HG03103 (cell line): ENCODE results near the gene FOXD4L1.
"Not testable (repeated sequence)": the region's sequence is repeated elsewhere in the genome, so short reads cannot be mapped to it uniquely, and the experiment has no call there.

Source experiments
- ATAC-seq: cut with Tn5 transposase; IDR thresholded peaks from one replicate; pipeline ENCODE4 v1.9.1; 2021; ENCODE audit warnings: low read depth; ENCODE audit not compliant: unreplicated experiment

The FOXD4L1 gene

GRCh38 chr2:113498365-113498764 is at the start of gene FOXD4L1:
Gene FOXD4L1 (plus strand): TSS chr2:113498665. CDS start chr2:113499257, 592 bp downstream.
- ATAC-seq, result not testable (repeated sequence)

- ATAC-seq, result not testable (repeated sequence)
These were observed 32.7 kb upstream of the FOXD4L1 start for GRCh38 chr2:113465770-113466169.

GRCh38 chr2:113476688-113477368 is 21.6 kb upstream of the FOXD4L1 start:
- ATAC-seq, result not testable (repeated sequence)

DNA sequence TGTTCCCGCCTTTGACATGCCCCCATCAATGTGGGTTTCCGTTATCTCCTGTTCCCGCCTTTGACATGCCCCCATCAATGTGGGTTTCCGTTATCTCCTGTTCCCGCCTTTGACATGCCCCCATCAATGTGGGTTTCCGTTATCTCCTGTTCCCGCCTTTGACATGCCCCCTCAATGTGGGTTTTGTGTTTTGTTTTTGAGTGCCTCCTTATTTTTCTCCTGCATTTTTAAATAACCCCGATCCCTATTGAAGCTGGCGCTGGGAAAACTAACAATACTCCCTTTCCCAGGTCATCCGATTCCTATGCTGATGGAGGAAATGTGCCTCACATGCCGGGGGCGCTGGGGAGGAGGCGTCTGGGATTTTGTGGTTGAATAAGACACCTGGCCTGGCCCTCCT is 1.9 kb upstream of the FOXD4L1 start:
- ATAC-seq, result not testable (repeated sequence)

DNA sequence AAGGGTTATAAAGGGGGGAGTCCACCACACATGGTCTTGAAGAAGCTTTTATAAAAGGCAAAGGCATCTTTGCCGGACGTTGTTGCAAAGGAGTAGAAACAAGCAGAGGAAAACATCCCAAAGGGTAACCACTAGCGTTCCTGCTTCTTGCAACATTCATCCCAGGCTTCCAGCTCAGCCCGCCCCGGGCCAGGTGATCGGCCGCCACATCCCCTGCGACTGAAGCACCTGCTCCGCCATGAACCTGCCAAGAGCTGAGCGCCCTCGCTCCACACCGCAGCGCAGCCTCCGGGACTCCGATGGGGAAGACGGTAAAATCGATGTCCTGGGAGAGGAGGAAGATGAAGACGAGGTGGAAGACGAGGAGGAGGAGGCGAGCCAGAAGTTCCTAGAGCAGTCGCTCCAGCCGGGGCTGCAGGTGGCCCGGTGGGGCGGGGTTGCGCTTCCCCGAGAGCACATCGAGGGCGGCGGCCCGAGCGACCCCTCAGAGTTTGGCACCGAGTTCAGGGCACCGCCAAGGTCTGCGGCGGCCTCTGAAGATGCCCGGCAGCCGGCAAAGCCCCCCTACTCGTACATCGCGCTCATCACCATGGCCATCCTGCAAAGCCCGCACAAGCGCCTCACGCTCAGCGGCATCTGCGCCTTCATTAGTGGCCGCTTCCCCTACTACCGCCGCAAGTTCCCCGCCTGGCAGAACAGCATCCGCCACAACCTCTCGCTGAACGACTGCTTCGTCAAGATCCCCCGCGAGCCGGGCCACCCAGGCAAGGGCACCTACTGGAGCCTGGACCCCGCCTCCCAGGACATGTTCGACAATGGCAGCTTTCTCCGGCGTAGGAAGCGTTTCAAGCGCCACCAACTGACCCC is 787 bp downstream of the FOXD4L1 start:
- not testable (repeated sequence) for ATAC-seq

DNA sequence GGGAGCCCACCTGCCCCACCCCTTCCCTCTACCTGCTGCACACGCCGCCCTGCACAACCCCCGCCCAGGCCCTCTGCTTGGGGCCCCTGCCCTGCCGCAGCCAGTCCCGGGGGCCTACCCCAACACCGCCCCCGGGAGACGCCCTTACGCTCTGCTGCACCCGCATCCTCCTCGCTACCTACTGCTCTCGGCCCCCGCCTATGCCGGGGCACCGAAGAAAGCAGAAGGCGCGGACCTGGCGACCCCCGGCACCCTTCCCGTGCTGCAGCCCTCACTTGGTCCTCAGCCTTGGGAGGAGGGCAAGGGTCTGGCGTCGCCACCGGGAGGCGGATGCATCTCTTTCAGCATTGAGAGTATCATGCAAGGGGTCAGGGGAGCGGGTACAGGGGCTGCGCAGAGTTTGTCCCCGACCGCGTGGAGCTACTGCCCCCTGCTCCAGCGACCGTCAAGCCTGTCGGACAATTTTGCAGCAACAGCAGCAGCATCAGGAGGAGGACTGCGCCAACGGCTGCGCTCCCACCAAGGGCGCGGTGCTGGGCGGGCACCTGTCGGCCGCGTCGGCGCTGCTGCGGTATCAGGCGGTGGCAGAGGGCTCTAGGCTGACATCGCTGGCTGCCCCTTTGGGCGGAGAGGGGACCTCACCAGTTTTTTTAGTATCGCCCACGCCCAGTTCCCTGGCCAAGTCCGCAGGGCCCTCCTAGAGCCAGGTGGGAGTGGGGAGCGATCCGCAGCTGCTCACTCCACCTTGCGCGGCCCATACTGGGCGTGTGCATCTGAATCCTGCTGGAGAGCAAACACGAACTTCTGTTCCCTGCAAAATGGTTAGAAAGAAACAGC is 1.6 kb downstream of the FOXD4L1 start:
- ATAC-seq, result not testable (repeated sequence)

DNA sequence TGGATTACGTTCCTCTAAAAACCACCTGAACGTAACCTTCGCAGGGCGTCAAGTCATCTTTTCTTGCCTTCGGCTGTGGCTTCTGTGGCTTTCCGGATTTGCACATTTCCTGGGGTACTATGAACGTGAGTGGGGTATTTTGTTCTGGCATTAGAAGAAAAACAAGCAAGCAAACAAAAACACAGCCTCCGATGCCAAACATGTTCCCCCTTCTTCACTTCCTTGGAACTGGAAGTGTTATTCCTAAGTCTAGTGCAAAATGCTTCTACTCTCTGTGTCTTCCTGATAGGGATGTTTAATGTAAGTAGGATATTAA is 2.2 kb downstream of the FOXD4L1 start:
- ATAC-seq, result not testable (repeated sequence)

- ATAC-seq, result not testable (repeated sequence)
These were observed 4.0 kb downstream of the FOXD4L1 start for GRCh38 chr2:113502216-113503093.

GRCh38 chr2:113503094-113504042 is 4.9 kb downstream of the FOXD4L1 start:
- ATAC-seq, result not testable (repeated sequence)

DNA sequence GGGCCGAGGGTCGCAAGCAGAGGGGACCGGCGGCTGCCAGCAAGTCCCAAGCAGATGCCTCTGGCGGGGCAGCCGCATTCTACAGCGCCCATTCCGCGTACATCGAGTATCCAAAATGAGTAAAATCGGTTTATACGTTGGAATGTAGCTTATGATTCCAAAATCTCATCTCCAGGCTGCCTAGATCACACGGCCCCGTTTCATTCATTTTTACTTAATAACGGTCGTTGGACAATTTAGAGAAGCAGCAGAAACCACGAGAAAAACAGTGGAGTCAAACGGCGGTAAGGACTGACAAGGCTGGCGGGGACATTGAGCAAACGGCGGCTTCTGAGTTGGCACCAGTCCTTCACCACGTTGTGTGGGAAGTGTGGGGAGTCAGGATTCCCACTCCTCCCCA is 5.6 kb downstream of the FOXD4L1 start:
- not testable (repeated sequence) for ATAC-seq

DNA sequence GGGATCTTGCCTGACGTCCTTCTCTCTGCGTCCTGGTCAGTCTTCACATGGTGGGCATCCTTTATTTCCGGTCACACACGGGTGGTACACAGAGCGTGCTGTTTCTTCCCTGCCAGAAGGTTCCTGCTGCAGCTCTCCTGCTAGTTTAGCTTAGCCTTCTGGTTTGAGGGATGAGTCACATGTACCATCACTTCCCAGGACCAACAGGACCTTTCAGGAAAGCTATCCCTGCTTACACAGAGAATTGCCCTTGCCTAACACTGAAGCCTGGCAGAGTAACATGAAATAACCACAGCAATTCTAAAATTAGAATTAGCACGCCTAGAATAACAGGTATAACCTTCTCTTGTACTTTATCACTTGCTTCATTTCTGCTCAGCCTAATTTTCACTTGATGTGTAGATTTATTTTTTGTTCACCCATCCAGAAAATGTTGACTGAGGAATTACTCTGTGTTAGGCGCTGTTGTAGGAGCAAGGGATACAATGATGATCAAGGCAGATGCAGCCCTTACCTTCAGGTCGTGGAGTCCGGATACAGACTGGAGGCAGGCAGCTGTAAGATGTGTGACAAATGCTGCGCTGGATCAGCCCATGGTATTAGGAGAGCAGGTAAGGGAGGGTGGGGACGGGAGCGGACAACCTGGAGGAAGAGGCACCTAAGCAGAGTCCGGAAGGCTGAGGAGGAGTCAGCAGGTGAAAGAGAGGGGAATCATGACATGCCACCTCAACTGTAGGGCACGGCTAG is 9.1 kb downstream of the FOXD4L1 start:
- not testable (repeated sequence) for ATAC-seq

DNA sequence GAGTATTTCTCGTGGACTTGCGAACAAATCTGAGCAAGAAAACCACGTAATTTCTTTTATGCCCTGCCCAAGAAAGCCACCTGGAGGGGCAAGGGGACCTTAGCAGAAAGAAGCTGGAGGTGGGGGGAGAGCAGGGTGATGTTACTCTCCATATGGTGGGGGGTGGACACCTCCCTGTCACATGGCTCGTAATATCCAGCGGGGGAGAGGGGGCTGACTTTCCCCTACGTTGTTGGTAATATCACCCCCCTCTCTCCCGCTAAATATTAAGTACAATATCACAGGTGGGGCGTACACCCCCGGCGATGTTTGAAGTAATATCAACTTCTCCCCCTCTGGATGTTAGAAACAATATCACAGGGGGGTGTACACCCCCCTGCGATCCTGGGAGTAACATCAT is 9.7 kb downstream of the FOXD4L1 start:
- not testable (repeated sequence) for ATAC-seq

DNA sequence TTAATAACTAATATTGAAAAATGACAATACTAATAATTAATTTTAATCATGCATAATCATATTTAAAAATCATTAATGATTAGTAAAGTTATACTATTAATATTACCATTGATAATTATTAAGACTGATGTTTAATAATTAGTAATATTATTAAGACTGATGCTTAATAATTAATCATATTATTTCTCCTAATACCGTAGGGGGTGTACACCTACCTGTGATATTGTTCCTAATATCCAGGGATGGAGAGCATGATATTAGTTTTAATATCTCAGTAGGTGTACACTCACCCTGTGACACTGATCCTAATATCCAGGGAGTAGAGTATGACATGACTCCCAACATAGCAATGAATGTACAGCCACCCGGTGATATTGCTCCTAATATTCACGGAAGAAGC is 12.4 kb downstream of the FOXD4L1 start:
- ATAC-seq, result not testable (repeated sequence)

DNA sequence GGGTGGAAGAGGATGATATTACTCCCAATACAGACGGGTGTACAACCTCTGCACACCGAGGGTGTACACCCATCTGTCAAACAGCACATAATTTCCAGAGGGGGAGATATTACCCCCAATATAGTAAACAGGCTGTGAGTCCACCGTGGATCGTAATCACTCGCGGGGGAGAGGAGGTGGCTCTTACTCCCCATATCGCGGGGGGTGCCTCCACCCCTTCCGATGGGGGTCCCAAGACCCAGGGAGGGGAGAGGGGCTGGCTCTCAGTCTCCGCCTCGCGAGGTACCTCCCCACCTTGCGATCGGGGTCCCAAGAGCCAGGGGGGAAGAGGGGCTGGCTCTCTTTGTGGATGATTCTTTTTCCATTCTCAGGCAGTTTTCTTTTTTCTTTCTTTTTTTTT is 13.4 kb downstream of the FOXD4L1 start:
- not testable (repeated sequence) for ATAC-seq

DNA sequence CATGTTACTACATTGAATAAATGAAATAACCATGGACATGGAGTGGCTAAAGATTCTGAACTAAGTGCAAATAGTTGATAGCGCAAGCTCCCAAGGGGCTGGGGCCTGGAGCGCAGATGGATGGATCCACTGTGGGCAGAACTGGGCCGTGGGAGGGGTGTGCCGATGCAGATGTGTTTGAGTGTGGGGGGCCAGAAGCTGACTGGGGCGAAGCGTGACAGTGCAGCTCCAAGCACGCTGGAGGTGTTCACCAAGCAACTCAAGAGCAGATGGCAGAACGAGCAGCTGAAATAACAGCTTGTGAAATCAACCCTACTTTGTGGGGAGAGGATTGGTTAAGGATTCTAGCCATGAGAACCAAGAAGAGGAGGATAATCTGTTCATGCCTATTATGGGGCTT is 17.0 kb downstream of the FOXD4L1 start:
- not testable (repeated sequence) for ATAC-seq

- not testable (repeated sequence) for ATAC-seq
These were observed 17.5 kb downstream of the FOXD4L1 start for GRCh38 chr2:113515995-113516394.

GRCh38 chr2:113517025-113517424 is 18.6 kb downstream of the FOXD4L1 start:
- ATAC-seq, result not testable (repeated sequence)

DNA sequence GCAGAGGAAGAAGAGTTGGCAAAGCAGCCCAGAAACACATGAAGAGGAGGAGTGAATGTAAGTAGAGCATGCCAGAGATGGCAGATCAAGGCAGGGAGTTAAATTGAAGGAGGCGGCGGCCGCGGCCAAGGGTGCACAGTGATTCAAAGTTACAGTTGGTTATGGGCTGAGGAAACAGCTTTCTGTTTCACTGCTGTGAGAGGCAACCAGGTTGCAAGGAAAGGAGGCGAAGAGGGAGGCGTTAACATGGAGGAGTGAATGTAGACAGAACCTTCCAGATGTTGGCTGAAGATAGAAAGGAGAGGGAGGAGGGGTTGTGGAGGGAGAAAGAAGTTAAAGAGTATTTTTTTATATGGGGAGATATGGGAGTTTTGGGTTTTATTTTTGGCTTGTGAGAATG is 22.4 kb downstream of the FOXD4L1 start:
- not testable (repeated sequence) for ATAC-seq
